HepG2 (cell line): Measurements from ENCODE around the gene SIGLEC6. TPM values are rescaled to one million over a fixed set of nuclear protein-coding genes. Genes with fewer than 3 reads are reported as not detected.

ENCODE experiments used
- CHCHD3 ChIP-seq: sonication (generic); formaldehyde crosslinking; IDR thresholded peaks from 2 replicates; pipeline ENCODE4 v1.8.0; 2022; ENCODE audit warnings: mild to moderate bottlenecking, missing genetic modification reagents, moderate library complexity
- GTF3A ChIP-seq: sonication (generic); formaldehyde crosslinking; conservative IDR thresholded peaks from 2 replicates; pipeline ENCODE4 v1.4.0; 2020; ENCODE audit warnings: mild to moderate bottlenecking, missing genetic modification reagents
- MIER2 ChIP-seq: IDR thresholded peaks from 2 replicates; pipeline ENCODE4 v1.6.1; 2016; ENCODE audit warnings: missing biosample characterization, missing genetic modification reagents
- MNT ChIP-seq: fragments of 450-650 bp; IDR thresholded peaks from 2 replicates; pipeline ENCODE4 v1.6.1; 2016
- RAD21 ChIP-seq: fragments of 450-650 bp; formaldehyde crosslinking; IDR thresholded peaks from 2 replicates; pipeline ENCODE4 v1.5.0; 2020; ENCODE audit warnings: mild to moderate bottlenecking
- TEAD2 ChIP-seq: sonication (generic); formaldehyde crosslinking; IDR thresholded peaks from 2 replicates; pipeline ENCODE4 v1.9.0; 2021; ENCODE audit warnings: missing genetic modification reagents
- ZBTB33 ChIP-seq: sonication (generic); formaldehyde crosslinking; IDR thresholded peaks from 2 replicates; pipeline ENCODE4 v1.4.0; 2020; ENCODE audit warnings: missing genetic modification reagents
- ZNF180 ChIP-seq: sonication (generic); formaldehyde crosslinking; IDR thresholded peaks from 2 replicates; pipeline ENCODE4 v1.4.0; 2020; ENCODE audit warnings: low read depth, missing genetic modification reagents, borderline replicate concordance
- ZNF746 ChIP-seq: sonication (generic); formaldehyde crosslinking; IDR thresholded peaks from 2 replicates; pipeline ENCODE4 v1.8.0; 2022; ENCODE audit warnings: mild to moderate bottlenecking, missing genetic modification reagents
- polyA plus RNA-seq, 8 experiments: library from polyadenylated mRNA; depleted of rRNA in 3 of 8; stranded (reverse) in 7 of 8; unstranded in 1 of 8; fragments of >200 nt; fragmentation: Illumina TruSeq in 4 of 8; extraction: Trizol in 4 of 8; gene quantifications; 2 replicates each; pipeline versions ENCODE4 v1.2.1 to v1.2.3, GENCODE V29; 2011 to 2016; ENCODE audit warnings: low read depth in 4 of 8, missing spikeins in 1 of 8, mixed read lengths in 1 of 8; ENCODE audit not compliant: insufficient read depth in 1 of 8
- total RNA-seq, 5 experiments: library from RNA; depleted of rRNA; stranded (reverse); fragments of >200 nt; fragmentation: Illumina TruSeq; extraction: Trizol; gene quantifications; 2 replicates each; pipeline ENCODE4 v1.2.3, GENCODE V29; 2016; ENCODE audit warnings: low read depth in 1 of 5
- TF ChIP-seq, protein P1 (sequence below): sonication (generic); formaldehyde crosslinking; IDR thresholded peaks from 2 replicates; pipeline ENCODE4 v1.8.0; 2022; ENCODE audit warnings: missing genetic modification reagents, mild to moderate bottlenecking, borderline replicate concordance
- TF ChIP-seq, protein P2 (sequence below): sonication (generic); formaldehyde crosslinking; IDR thresholded peaks from 2 replicates; pipeline ENCODE4 v1.5.0; 2020; ENCODE audit warnings: mild to moderate bottlenecking, missing genetic modification reagents, moderate library complexity
- TF ChIP-seq, protein P3 (sequence below): sonication (generic); formaldehyde crosslinking; IDR thresholded peaks from 2 replicates; pipeline ENCODE4 v1.4.0; 2020; ENCODE audit warnings: missing genetic modification reagents
- TF ChIP-seq, protein P4 (sequence below): sonication (generic); formaldehyde crosslinking; IDR thresholded peaks from 2 replicates; pipeline ENCODE4 v1.4.0; 2020; ENCODE audit warnings: missing genetic modification reagents

SIGLEC6 gene
- total and polyA plus RNA-seq, 2 of the 13 experiments (the other 11 are each of a cell fraction or from before 2014, with no cell fraction given), result not detected

- TF ChIP-seq ZBTB33 (CRISPR knock-in tag), result peak; percentile 52; the same call in 1 of the 2 replicates
- no peak for TF ChIP-seq ZNF180 (CRISPR knock-in tag)
- no peak for TF ChIP-seq TEAD2
- TF ChIP-seq, protein P1, sequence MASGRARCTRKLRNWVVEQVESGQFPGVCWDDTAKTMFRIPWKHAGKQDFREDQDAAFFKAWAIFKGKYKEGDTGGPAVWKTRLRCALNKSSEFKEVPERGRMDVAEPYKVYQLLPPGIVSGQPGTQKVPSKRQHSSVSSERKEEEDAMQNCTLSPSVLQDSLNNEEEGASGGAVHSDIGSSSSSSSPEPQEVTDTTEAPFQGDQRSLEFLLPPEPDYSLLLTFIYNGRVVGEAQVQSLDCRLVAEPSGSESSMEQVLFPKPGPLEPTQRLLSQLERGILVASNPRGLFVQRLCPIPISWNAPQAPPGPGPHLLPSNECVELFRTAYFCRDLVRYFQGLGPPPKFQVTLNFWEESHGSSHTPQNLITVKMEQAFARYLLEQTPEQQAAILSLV (CRISPR knock-in tag), result no peak
- no peak for TF ChIP-seq GTF3A (CRISPR knock-in tag)
- TF ChIP-seq, protein P2, sequence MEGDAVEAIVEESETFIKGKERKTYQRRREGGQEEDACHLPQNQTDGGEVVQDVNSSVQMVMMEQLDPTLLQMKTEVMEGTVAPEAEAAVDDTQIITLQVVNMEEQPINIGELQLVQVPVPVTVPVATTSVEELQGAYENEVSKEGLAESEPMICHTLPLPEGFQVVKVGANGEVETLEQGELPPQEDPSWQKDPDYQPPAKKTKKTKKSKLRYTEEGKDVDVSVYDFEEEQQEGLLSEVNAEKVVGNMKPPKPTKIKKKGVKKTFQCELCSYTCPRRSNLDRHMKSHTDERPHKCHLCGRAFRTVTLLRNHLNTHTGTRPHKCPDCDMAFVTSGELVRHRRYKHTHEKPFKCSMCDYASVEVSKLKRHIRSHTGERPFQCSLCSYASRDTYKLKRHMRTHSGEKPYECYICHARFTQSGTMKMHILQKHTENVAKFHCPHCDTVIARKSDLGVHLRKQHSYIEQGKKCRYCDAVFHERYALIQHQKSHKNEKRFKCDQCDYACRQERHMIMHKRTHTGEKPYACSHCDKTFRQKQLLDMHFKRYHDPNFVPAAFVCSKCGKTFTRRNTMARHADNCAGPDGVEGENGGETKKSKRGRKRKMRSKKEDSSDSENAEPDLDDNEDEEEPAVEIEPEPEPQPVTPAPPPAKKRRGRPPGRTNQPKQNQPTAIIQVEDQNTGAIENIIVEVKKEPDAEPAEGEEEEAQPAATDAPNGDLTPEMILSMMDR, result peak; percentile 82
- peak; percentile 56 for TF ChIP-seq RAD21 (CRISPR knock-in tag)
- TF ChIP-seq, protein P3, sequence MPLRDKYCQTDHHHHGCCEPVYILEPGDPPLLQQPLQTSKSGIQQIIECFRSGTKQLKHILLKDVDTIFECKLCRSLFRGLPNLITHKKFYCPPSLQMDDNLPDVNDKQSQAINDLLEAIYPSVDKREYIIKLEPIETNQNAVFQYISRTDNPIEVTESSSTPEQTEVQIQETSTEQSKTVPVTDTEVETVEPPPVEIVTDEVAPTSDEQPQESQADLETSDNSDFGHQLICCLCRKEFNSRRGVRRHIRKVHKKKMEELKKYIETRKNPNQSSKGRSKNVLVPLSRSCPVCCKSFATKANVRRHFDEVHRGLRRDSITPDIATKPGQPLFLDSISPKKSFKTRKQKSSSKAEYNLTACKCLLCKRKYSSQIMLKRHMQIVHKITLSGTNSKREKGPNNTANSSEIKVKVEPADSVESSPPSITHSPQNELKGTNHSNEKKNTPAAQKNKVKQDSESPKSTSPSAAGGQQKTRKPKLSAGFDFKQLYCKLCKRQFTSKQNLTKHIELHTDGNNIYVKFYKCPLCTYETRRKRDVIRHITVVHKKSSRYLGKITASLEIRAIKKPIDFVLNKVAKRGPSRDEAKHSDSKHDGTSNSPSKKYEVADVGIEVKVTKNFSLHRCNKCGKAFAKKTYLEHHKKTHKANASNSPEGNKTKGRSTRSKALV, result no peak
- no peak for TF ChIP-seq CHCHD3 (CRISPR knock-in tag)
- no peak for TF ChIP-seq MNT
- TF ChIP-seq MIER2 (CRISPR knock-in tag), result peak; percentile 57; the same call in 1 of the 2 replicates
- no peak for TF ChIP-seq ZNF746 (CRISPR knock-in tag)
- TF ChIP-seq, protein P4, sequence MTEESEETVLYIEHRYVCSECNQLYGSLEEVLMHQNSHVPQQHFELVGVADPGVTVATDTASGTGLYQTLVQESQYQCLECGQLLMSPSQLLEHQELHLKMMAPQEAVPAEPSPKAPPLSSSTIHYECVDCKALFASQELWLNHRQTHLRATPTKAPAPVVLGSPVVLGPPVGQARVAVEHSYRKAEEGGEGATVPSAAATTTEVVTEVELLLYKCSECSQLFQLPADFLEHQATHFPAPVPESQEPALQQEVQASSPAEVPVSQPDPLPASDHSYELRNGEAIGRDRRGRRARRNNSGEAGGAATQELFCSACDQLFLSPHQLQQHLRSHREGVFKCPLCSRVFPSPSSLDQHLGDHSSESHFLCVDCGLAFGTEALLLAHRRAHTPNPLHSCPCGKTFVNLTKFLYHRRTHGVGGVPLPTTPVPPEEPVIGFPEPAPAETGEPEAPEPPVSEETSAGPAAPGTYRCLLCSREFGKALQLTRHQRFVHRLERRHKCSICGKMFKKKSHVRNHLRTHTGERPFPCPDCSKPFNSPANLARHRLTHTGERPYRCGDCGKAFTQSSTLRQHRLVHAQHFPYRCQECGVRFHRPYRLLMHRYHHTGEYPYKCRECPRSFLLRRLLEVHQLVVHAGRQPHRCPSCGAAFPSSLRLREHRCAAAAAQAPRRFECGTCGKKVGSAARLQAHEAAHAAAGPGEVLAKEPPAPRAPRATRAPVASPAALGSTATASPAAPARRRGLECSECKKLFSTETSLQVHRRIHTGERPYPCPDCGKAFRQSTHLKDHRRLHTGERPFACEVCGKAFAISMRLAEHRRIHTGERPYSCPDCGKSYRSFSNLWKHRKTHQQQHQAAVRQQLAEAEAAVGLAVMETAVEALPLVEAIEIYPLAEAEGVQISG, result no peak
Observed at GRCh38 chr19:51473009-51473707, 58.3 kb downstream of the SIGLEC6 start (continued).
